GM23338 (cell line): Measurements from ENCODE around the gene RPS13. TPM values are rescaled to one million over a fixed set of nuclear protein-coding genes. Genes with fewer than 3 reads are reported as not detected.

Experiments
- ATAC-seq: fragments of 200-7000 bp; cut with Tn5 transposase; 3 replicates; pipeline ENCODE4 v1.9.1; 2020
- DNase-seq: peaks from one replicate; pipeline ENCODE4 v3.0.0-alpha.2; 2015; ENCODE audit warnings: low spot score
- H2AFZ ChIP-seq: fragments of 200-600 bp; sonication (generic); 2 replicates; pipeline ENCODE4 v1.8.0; 2016; ENCODE audit warnings: antibody characterized with exemption, mild to moderate bottlenecking, moderate library complexity
- H3F3A ChIP-seq: fragments of 200-600 bp; sonication (generic); replicated peaks from 2 replicates; pipeline ENCODE4 v1.8.0; 2017; ENCODE audit warnings: antibody characterized with exemption, mixed run types, low read depth
- H3K27ac ChIP-seq: fragments of 200-600 bp; sonication (generic); 2 replicates; pipeline ENCODE4 v1.6.1; 2016; ENCODE audit warnings: low read depth
- H3K27me3 ChIP-seq: fragments of 200-600 bp; sonication (generic); 2 replicates; pipeline ENCODE4 v1.8.0; 2016; ENCODE audit warnings: mild to moderate bottlenecking, mixed run types, moderate library complexity; ENCODE audit not compliant: insufficient read depth
- H3K36me3 ChIP-seq: fragments of 200-600 bp; sonication (generic); 2 replicates; pipeline ENCODE4 v1.8.0; 2016; ENCODE audit warnings: mild to moderate bottlenecking; ENCODE audit not compliant: insufficient read depth
- H3K4me1 ChIP-seq: fragments of 200-600 bp; sonication (generic); 2 replicates; pipeline ENCODE4 v1.8.0; 2016; ENCODE audit warnings: mild to moderate bottlenecking, moderate library complexity; ENCODE audit not compliant: insufficient read depth
- H3K4me2 ChIP-seq: fragments of 200-600 bp; sonication (generic); 2 replicates; pipeline ENCODE4 v1.7.1; 2017; ENCODE audit warnings: mixed run types
- H3K4me3 ChIP-seq: fragments of 200-600 bp; sonication (generic); 2 replicates; pipeline ENCODE4 v1.6.1; 2016; ENCODE audit warnings: mixed run types
- H3K79me2 ChIP-seq: fragments of 200-600 bp; sonication (generic); replicated peaks from 2 replicates; pipeline ENCODE4 v1.8.0; 2017; ENCODE audit warnings: mild to moderate bottlenecking; ENCODE audit not compliant: insufficient read depth
- H3K9me2 ChIP-seq: fragments of 200-600 bp; sonication (generic); 2 replicates; pipeline ENCODE4 v1.8.0; 2017; ENCODE audit not compliant: insufficient read depth
- H4K20me1 ChIP-seq: fragments of 200-600 bp; sonication (generic); replicated peaks from 2 replicates; pipeline ENCODE4 v1.8.0; 2017; ENCODE audit warnings: mild to moderate bottlenecking; ENCODE audit not compliant: insufficient read depth
- H3K27ac Mint-ChIP-seq: 2 replicates; pipeline ENCODE4 v1.8.0; 2020; ENCODE audit warnings: inconsistent platforms, mild to moderate bottlenecking, moderate library complexity, mixed read lengths
- H3K27me3 Mint-ChIP-seq: 3 replicates; pipeline ENCODE4 v1.8.0; 2022; ENCODE audit warnings: low read depth, mild to moderate bottlenecking, moderate library complexity, mixed read lengths, inconsistent platforms; ENCODE audit not compliant: insufficient read depth, poor library complexity
- H3K36me3 Mint-ChIP-seq: 3 replicates; pipeline ENCODE4 v1.8.0; 2021; ENCODE audit warnings: low read depth, mild to moderate bottlenecking, inconsistent platforms, moderate library complexity, mixed read lengths
- H3K4me1 Mint-ChIP-seq: 3 replicates; pipeline ENCODE4 v1.8.0; 2020; ENCODE audit warnings: mild to moderate bottlenecking, inconsistent platforms, mixed read lengths
- H3K4me3 Mint-ChIP-seq: 3 replicates; pipeline ENCODE4 v1.8.0; 2021; ENCODE audit warnings: moderate library complexity, mild to moderate bottlenecking, inconsistent platforms, mixed read lengths
- H3K9me3 Mint-ChIP-seq: 3 replicates; pipeline ENCODE4 v1.8.0; 2020; ENCODE audit warnings: moderate library complexity, mild to moderate bottlenecking, inconsistent platforms, mixed read lengths
- ETS1 ChIP-seq: IDR thresholded peaks from 2 replicates; pipeline ENCODE4 v1.6.1; 2016; ENCODE audit warnings: antibody characterized with exemption
- EZH2 ChIP-seq: fragments of 200-600 bp; sonication (generic); IDR thresholded peaks from one replicate; pipeline ENCODE4 v1.8.0; 2017; ENCODE audit warnings: antibody characterized with exemption, mild to moderate bottlenecking, low read depth; ENCODE audit not compliant: unreplicated experiment
- EZH2phosphoT487 ChIP-seq: fragments of 200-600 bp; sonication (generic); IDR thresholded peaks from one replicate; pipeline ENCODE4 v1.8.1; 2018; ENCODE audit warnings: antibody characterized with exemption; ENCODE audit not compliant: unreplicated experiment
- JUNB ChIP-seq: IDR thresholded peaks from one replicate; pipeline ENCODE4 v1.6.1; 2016; ENCODE audit warnings: antibody characterized with exemption; ENCODE audit not compliant: unreplicated experiment
- NANOG ChIP-seq: IDR thresholded peaks from 2 replicates; pipeline ENCODE4 v1.6.1; 2016; ENCODE audit warnings: antibody characterized with exemption, borderline replicate concordance
- POLR2AphosphoS5 ChIP-seq: IDR thresholded peaks from 2 replicates; pipeline ENCODE4 v1.6.1; 2016; ENCODE audit warnings: antibody characterized with exemption, low read depth
- REST ChIP-seq: IDR thresholded peaks from one replicate; pipeline ENCODE4 v1.6.1; 2018; ENCODE audit warnings: antibody characterized with exemption; ENCODE audit not compliant: unreplicated experiment
- STAT1 ChIP-seq: IDR thresholded peaks from one replicate; pipeline ENCODE4 v1.6.1; 2016; ENCODE audit warnings: antibody characterized with exemption; ENCODE audit not compliant: unreplicated experiment
- ZNF114 ChIP-seq: fragments of 250-450 bp; sonication (Bioruptor Pico); IDR thresholded peaks from 2 replicates; pipeline ENCODE4 v1.5.0; 2020; ENCODE audit warnings: mild to moderate bottlenecking, moderate library complexity
- polyA plus RNA-seq: library from polyadenylated mRNA; unstranded; fragments of >200 nt; fragmentation: Nextera tagmentation; extraction: Ambion mirVana; gene quantifications from 2 replicates; pipeline ENCODE4 v1.2.1, GENCODE V29; 2016
- total RNA-seq: library from RNA; depleted of rRNA; stranded (reverse); fragments of >200 nt; shearing (Covaris generic); gene quantifications from 2 replicates; pipeline ENCODE4 v1.2.3, GENCODE V29; 2014
- TF ChIP-seq, protein P1 (sequence below): fragments of 250-450 bp; sonication (Bioruptor Pico); IDR thresholded peaks from 2 replicates; pipeline ENCODE4 v1.5.0; 2020; ENCODE audit warnings: mild to moderate bottlenecking, moderate library complexity
- TF ChIP-seq, protein P2 (sequence below), 2 experiments: fragments of 200-600 bp in 1 of 2; sonication (generic) in 1 of 2; conservative IDR thresholded peaks; 2 replicates each; pipeline versions ENCODE4 v1.5.1 to v1.6.1; 2016 to 2017; ENCODE audit warnings: antibody characterized with exemption in 2 of 2, low read depth in 2 of 2, mild to moderate bottlenecking in 2 of 2, moderate library complexity in 1 of 2

Gene RPS13
- total and polyA plus RNA-seq, 2 experiments from 2014 or later: 1,211 to 1,717 TPM

- TF ChIP-seq, protein P1, sequence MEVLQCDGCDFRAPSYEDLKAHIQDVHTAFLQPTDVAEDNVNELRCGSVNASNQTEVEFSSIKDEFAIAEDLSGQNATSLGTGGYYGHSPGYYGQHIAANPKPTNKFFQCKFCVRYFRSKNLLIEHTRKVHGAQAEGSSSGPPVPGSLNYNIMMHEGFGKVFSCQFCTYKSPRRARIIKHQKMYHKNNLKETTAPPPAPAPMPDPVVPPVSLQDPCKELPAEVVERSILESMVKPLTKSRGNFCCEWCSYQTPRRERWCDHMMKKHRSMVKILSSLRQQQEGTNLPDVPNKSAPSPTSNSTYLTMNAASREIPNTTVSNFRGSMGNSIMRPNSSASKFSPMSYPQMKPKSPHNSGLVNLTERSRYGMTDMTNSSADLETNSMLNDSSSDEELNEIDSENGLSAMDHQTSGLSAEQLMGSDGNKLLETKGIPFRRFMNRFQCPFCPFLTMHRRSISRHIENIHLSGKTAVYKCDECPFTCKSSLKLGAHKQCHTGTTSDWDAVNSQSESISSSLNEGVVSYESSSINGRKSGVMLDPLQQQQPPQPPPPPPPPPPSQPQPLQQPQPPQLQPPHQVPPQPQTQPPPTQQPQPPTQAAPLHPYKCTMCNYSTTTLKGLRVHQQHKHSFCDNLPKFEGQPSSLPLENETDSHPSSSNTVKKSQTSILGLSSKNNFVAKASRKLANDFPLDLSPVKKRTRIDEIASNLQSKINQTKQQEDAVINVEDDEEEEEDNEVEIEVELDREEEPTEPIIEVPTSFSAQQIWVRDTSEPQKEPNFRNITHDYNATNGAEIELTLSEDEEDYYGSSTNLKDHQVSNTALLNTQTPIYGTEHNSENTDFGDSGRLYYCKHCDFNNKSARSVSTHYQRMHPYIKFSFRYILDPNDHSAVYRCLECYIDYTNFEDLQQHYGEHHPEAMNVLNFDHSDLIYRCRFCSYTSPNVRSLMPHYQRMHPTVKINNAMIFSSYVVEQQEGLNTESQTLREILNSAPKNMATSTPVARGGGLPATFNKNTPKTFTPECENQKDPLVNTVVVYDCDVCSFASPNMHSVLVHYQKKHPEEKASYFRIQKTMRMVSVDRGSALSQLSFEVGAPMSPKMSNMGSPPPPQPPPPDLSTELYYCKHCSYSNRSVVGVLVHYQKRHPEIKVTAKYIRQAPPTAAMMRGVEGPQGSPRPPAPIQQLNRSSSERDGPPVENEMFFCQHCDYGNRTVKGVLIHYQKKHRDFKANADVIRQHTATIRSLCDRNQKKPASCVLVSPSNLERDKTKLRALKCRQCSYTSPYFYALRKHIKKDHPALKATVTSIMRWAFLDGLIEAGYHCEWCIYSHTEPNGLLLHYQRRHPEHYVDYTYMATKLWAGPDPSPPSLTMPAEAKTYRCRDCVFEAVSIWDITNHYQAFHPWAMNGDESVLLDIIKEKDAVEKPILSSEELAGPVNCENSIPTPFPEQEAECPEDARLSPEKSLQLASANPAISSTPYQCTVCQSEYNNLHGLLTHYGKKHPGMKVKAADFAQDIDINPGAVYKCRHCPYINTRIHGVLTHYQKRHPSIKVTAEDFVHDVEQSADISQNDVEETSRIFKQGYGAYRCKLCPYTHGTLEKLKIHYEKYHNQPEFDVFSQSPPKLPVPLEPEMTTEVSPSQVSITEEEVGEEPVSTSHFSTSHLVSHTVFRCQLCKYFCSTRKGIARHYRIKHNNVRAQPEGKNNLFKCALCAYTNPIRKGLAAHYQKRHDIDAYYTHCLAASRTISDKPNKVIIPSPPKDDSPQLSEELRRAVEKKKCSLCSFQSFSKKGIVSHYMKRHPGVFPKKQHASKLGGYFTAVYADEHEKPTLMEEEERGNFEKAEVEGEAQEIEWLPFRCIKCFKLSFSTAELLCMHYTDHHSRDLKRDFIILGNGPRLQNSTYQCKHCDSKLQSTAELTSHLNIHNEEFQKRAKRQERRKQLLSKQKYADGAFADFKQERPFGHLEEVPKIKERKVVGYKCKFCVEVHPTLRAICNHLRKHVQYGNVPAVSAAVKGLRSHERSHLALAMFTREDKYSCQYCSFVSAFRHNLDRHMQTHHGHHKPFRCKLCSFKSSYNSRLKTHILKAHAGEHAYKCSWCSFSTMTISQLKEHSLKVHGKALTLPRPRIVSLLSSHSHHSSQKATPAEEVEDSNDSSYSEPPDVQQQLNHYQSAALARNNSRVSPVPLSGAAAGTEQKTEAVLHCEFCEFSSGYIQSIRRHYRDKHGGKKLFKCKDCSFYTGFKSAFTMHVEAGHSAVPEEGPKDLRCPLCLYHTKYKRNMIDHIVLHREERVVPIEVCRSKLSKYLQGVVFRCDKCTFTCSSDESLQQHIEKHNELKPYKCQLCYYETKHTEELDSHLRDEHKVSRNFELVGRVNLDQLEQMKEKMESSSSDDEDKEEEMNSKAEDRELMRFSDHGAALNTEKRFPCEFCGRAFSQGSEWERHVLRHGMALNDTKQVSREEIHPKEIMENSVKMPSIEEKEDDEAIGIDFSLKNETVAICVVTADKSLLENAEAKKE: no peak
- no peak for TF ChIP-seq NANOG
- TF ChIP-seq EZH2phosphoT487: no peak
These were observed 25.0 kb upstream of the RPS13 start (continued) for GRCh38 chr11:17102462-17102861.

DNA sequence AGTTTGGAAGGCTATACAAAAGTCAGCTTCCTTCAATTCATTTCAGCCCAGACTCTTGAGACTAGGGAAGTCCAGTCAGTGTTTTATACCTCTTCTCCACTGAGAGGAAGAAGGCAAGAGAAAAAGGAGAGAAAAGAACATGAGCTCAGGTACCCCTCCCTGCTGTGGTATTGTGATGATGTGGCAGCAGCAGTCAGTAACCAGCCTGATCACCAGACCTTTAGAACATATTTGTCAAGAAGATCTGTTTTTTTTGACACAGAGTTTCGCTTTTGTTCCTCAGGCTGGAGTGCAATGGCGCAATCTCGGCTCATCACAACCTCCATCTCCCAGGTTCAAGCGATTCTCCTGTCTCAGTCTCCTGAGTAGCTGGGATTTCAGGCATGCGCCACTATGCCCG lies 21.2 kb upstream of the RPS13 start:
- H3K27ac ChIP-seq: no peak overlapping the region
- H3K27me3 ChIP-seq: no peaks in the 10 kb centered on the region
- H3K36me3 Mint-ChIP-seq: peaks cover 69% of the 10 kb centered on the region
- peaks cover 6% of the 10 kb centered on the region; the same call in 1 of the 2 replicates for H4K20me1 ChIP-seq
- H3K27ac Mint-ChIP-seq: no peak overlapping the region
- H3K9me3 Mint-ChIP-seq: no peaks in the 10 kb centered on the region
- no peaks in the 10 kb centered on the region for H3K4me1 ChIP-seq
- peaks cover 2% of the 10 kb centered on the region for H3K27me3 Mint-ChIP-seq
- DNase-seq: no peak
- H3K4me1 Mint-ChIP-seq: no peaks in the 10 kb centered on the region
- no peak overlapping the region for H3K4me3 ChIP-seq
- no peak overlapping the region for H2AFZ ChIP-seq
- H3K9me2 ChIP-seq: no peaks in the 10 kb centered on the region
- no peaks in the 10 kb centered on the region for H3F3A ChIP-seq
- H3K4me2 ChIP-seq: no peak overlapping the region
- no peaks in the 10 kb centered on the region for H3K79me2 ChIP-seq
- no peak for ATAC-seq
- no peak overlapping the region for H3K4me3 Mint-ChIP-seq
- H3K36me3 ChIP-seq: peaks cover 51% of the 10 kb centered on the region
- no peak for TF ChIP-seq ETS1
- TF ChIP-seq EZH2: no peak
- TF ChIP-seq REST: no peak
- TF ChIP-seq, protein P2, sequence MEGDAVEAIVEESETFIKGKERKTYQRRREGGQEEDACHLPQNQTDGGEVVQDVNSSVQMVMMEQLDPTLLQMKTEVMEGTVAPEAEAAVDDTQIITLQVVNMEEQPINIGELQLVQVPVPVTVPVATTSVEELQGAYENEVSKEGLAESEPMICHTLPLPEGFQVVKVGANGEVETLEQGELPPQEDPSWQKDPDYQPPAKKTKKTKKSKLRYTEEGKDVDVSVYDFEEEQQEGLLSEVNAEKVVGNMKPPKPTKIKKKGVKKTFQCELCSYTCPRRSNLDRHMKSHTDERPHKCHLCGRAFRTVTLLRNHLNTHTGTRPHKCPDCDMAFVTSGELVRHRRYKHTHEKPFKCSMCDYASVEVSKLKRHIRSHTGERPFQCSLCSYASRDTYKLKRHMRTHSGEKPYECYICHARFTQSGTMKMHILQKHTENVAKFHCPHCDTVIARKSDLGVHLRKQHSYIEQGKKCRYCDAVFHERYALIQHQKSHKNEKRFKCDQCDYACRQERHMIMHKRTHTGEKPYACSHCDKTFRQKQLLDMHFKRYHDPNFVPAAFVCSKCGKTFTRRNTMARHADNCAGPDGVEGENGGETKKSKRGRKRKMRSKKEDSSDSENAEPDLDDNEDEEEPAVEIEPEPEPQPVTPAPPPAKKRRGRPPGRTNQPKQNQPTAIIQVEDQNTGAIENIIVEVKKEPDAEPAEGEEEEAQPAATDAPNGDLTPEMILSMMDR (conservative IDR thresholded peaks at IDR 0.05; ENCODE audit: low read depth in 2 of 2): no peak
- no peak for TF ChIP-seq ZNF114 (CRISPR knock-in tag)
- no peak for TF ChIP-seq EZH2phosphoT487
- TF ChIP-seq JUNB: no peak
- TF ChIP-seq STAT1: no peak
- TF ChIP-seq POLR2AphosphoS5: no peak
